ENCODE data around the gene HSF2.

The HSF2 gene

GRCh38 chr6:122392564-122393350, 6.7 kb upstream of the HSF2 start:
- Histone ChIP-seq H3K79me2 (ENCODE audit: insufficient read depth, low read length) (no peaks in the 10 kb centered on the region), H4K20me1 (ENCODE audit: insufficient read depth, low read length) (no peaks in the 10 kb centered on the region), H3F3A (ENCODE audit: insufficient read depth, low read length) (no peaks in the 10 kb centered on the region), H3K4me2 (ENCODE audit: low read length) (no peak overlapping the region), H3K4me1 (ENCODE audit: insufficient read depth, low read length, severe bottlenecking) (no peaks in the 10 kb centered on the region), H3K9me2 (ENCODE audit: low read depth, low read length) (no peaks in the 10 kb centered on the region), H3K9ac (ENCODE audit: low read length) (no peak overlapping the region), H2AFZ (ENCODE audit: low read length) (no peak overlapping the region), H3K36me3 (ENCODE audit: insufficient read depth, low read length) (no peaks in the 10 kb centered on the region), H3K27ac (ENCODE audit: low read depth, low read length, poor library complexity, severe bottlenecking) (no peak overlapping the region), H3K27me3 (ENCODE audit: insufficient read depth, low read length) (no peaks in the 10 kb centered on the region), H3K9me3 (ENCODE audit: low read length) (no peaks in the 10 kb centered on the region), H3K4me3 (ENCODE audit: low read depth, low read length, poor library complexity, severe bottlenecking) (no peak overlapping the region)
- TF ChIP-seq EZH2 (IDR thresholded peaks at IDR 0.05; ENCODE audit: borderline replicate concordance, low read length) (no peak), CTCF (IDR thresholded peaks at IDR 0.05; ENCODE audit: low read length) (no peak)

GRCh38 chr6:122393351-122393896, 6.0 kb upstream of the HSF2 start:
- H3K4me3 ChIP-seq (ENCODE audit: low read depth, low read length, poor library complexity, severe bottlenecking), result no peak overlapping the region
- no peaks in the 10 kb centered on the region for H3K27me3 ChIP-seq (ENCODE audit: insufficient read depth, low read length)
- no peaks in the 10 kb centered on the region for H3F3A ChIP-seq (ENCODE audit: insufficient read depth, low read length)
- H3K79me2 ChIP-seq (ENCODE audit: insufficient read depth, low read length), result no peaks in the 10 kb centered on the region
- H3K36me3 ChIP-seq (ENCODE audit: insufficient read depth, low read length), result no peaks in the 10 kb centered on the region; the same call in 1 of the 2 replicates
- TF ChIP-seq EZH2 (IDR thresholded peaks at IDR 0.05; ENCODE audit: borderline replicate concordance, low read length) (no peak), CTCF (IDR thresholded peaks at IDR 0.05; ENCODE audit: low read length) (no peak)
- H4K20me1 ChIP-seq (ENCODE audit: insufficient read depth, low read length), result no peaks in the 10 kb centered on the region
- H2AFZ ChIP-seq (ENCODE audit: low read length), result no peak overlapping the region
- no peak overlapping the region for H3K27ac ChIP-seq (ENCODE audit: low read depth, low read length, poor library complexity, severe bottlenecking)
- H3K9me2 ChIP-seq (ENCODE audit: low read depth, low read length), result no peaks in the 10 kb centered on the region
- H3K9ac ChIP-seq (ENCODE audit: low read length), result no peak overlapping the region
- H3K4me2 ChIP-seq (ENCODE audit: low read length), result no peak overlapping the region
- no peaks in the 10 kb centered on the region for H3K4me1 ChIP-seq (ENCODE audit: insufficient read depth, low read length, severe bottlenecking)
- H3K9me3 ChIP-seq (ENCODE audit: low read length), result no peaks in the 10 kb centered on the region

GRCh38 chr6:122394016-122394415, 5.4 kb upstream of the HSF2 start:
- Histone ChIP-seq H3K27ac (ENCODE audit: low read depth, low read length, poor library complexity, severe bottlenecking) (no peak overlapping the region), H3K4me3 (ENCODE audit: low read depth, low read length, poor library complexity, severe bottlenecking) (no peak overlapping the region), H3K4me1 (ENCODE audit: insufficient read depth, low read length, severe bottlenecking) (peaks cover 3% of the 10 kb centered on the region), H3K9ac (ENCODE audit: low read length) (no peak overlapping the region), H3K4me2 (ENCODE audit: low read length) (no peak overlapping the region), H3K9me2 (ENCODE audit: low read depth, low read length) (no peaks in the 10 kb centered on the region), H3K27me3 (ENCODE audit: insufficient read depth, low read length) (no peaks in the 10 kb centered on the region), H3F3A (ENCODE audit: insufficient read depth, low read length) (no peaks in the 10 kb centered on the region), H2AFZ (ENCODE audit: low read length) (no peak overlapping the region), H3K9me3 (ENCODE audit: low read length) (no peaks in the 10 kb centered on the region), H3K36me3 (ENCODE audit: insufficient read depth, low read length) (no peaks in the 10 kb centered on the region; the same call in 1 of the 2 replicates), H4K20me1 (ENCODE audit: insufficient read depth, low read length) (no peaks in the 10 kb centered on the region), H3K79me2 (ENCODE audit: insufficient read depth, low read length) (no peaks in the 10 kb centered on the region)
- TF ChIP-seq CTCF (IDR thresholded peaks at IDR 0.05; ENCODE audit: low read length) (no peak), EZH2 (IDR thresholded peaks at IDR 0.05; ENCODE audit: borderline replicate concordance, low read length) (no peak)

Measured in OCI-LY1 (cell line).